ENCODE results near the gene DDA1.

Gene DDA1

DNA sequence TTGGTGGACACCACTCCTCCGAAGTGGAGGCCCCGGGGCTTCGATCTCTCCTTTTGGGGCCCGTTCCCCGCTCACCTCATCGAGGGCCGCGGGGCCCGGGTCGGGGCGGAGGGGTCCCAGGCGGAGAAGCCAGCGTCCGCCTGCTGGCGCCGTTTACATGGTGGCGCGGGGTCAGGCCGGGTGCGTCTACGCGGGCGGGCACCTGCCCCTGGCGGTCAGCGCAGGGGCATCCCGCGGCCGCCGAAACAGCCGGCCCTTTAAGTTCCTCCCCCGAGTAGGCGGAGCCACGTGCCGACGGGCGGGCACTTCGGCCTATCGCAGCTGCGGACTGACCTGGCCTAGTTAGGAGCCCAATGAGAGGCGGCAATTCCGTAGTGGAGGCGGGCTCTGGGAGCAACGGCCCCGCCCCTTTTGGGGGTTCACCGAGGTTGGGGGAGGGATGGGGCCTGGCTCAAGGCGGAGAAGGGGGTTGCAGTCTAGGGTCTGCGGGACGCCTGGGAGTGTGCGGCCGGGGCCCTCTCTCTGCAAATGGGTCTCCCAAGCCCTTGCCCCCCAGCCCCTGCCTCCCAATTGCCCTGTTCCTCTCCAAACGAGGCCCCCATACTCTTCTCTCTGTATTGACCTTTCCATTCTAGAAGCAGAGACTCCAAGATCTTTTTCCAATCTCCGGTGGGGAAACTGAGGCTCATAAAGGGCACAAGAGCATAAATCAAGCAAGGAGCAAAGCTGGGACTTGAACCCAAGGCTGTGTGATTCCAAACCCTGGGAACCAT is 6.0 kb upstream of the DDA1 start, which contains the start of gene ABHD8 (continued):
- TF ChIP-seq PATZ1 (tag by site-specific recombination; IDR thresholded peaks at IDR 0.05) (peak; percentile 96), ZNF341 (tag by site-specific recombination; IDR thresholded peaks at IDR 0.05; ENCODE audit: low read depth) (peak; percentile 86), ZNF654 (tag by site-specific recombination; IDR thresholded peaks at IDR 0.05; ENCODE audit: low read depth) (no peak), KLF9 (tag by site-specific recombination; IDR thresholded peaks at IDR 0.05; ENCODE audit: low read depth) (peak; percentile 50), ZNF23 (tag by site-specific recombination; IDR thresholded peaks at IDR 0.05; ENCODE audit: borderline replicate concordance) (no peak), ZSCAN30 (tag by site-specific recombination; IDR thresholded peaks at IDR 0.05) (peak; percentile 56; the same call in 1 of the 2 replicates), ZBTB20 (tag by site-specific recombination; IDR thresholded peaks at IDR 0.05) (0 out of 2 replicates have a peak, but pooled peaks have one; percentile 17), ZXDB (tag by site-specific recombination; IDR thresholded peaks at IDR 0.05) (peak; percentile 100), KLF16 (tag by site-specific recombination; IDR thresholded peaks at IDR 0.05) (0 out of 2 replicates have a peak, but pooled peaks have one; percentile 26), YY1 (tag by site-specific recombination; IDR thresholded peaks at IDR 0.05) (no peak), ZBTB7A (tag by site-specific recombination; IDR thresholded peaks at IDR 0.05; ENCODE audit: low read depth) (0 out of 2 replicates have a peak, but pooled peaks have one; percentile 71), ZBTB26 (tag by site-specific recombination; optimal IDR thresholded peaks at IDR 0.05) (peak; percentile 64), ZFHX2 (tag by site-specific recombination; conservative IDR thresholded peaks at IDR 0.05) (peak; percentile 18; the same call in 1 of the 2 replicates), ZNF335 (tag by site-specific recombination; conservative IDR thresholded peaks at IDR 0.05) (peak; percentile 71), ZNF660 (tag by site-specific recombination; IDR thresholded peaks at IDR 0.05) (0 out of 2 replicates have a peak, but pooled peaks have one; percentile 29), PBX3 (CRISPR knock-in tag; IDR thresholded peaks at IDR 0.05) (peak; percentile 98), ZNF596 (tag by site-specific recombination; IDR thresholded peaks at IDR 0.05) (no peak), ZBTB10 (tag by site-specific recombination; IDR thresholded peaks at IDR 0.05) (peak; percentile 81), SP3 (tag by site-specific recombination; IDR thresholded peaks at IDR 0.05) (peak; percentile 94), ZNF621 (tag by site-specific recombination; IDR thresholded peaks at IDR 0.05) (no peak), EGR2 (tag by site-specific recombination; IDR thresholded peaks at IDR 0.05; ENCODE audit: low read depth) (0 out of 2 replicates have a peak, but pooled peaks have one; percentile 29)
- TF ChIP-seq, protein P1, sequence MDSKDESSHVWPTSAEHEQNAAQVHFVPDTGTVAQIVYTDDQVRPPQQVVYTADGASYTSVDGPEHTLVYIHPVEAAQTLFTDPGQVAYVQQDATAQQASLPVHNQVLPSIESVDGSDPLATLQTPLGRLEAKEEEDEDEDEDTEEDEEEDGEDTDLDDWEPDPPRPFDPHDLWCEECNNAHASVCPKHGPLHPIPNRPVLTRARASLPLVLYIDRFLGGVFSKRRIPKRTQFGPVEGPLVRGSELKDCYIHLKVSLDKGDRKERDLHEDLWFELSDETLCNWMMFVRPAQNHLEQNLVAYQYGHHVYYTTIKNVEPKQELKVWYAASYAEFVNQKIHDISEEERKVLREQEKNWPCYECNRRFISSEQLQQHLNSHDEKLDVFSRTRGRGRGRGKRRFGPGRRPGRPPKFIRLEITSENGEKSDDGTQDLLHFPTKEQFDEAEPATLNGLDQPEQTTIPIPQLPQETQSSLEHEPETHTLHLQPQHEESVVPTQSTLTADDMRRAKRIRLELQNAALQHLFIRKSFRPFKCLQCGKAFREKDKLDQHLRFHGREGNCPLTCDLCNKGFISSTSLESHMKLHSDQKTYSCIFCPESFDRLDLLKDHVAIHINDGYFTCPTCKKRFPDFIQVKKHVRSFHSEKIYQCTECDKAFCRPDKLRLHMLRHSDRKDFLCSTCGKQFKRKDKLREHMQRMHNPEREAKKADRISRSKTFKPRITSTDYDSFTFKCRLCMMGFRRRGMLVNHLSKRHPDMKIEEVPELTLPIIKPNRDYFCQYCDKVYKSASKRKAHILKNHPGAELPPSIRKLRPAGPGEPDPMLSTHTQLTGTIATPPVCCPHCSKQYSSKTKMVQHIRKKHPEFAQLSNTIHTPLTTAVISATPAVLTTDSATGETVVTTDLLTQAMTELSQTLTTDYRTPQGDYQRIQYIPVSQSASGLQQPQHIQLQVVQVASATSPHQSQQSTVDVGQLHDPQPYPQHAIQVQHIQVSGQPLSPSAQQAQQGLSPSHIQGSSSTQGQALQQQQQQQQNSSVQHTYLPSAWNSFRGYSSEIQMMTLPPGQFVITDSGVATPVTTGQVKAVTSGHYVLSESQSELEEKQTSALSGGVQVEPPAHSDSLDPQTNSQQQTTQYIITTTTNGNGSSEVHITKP (tag by site-specific recombination; IDR thresholded peaks at IDR 0.05): peak; percentile 80
- TF ChIP-seq, protein P2, sequence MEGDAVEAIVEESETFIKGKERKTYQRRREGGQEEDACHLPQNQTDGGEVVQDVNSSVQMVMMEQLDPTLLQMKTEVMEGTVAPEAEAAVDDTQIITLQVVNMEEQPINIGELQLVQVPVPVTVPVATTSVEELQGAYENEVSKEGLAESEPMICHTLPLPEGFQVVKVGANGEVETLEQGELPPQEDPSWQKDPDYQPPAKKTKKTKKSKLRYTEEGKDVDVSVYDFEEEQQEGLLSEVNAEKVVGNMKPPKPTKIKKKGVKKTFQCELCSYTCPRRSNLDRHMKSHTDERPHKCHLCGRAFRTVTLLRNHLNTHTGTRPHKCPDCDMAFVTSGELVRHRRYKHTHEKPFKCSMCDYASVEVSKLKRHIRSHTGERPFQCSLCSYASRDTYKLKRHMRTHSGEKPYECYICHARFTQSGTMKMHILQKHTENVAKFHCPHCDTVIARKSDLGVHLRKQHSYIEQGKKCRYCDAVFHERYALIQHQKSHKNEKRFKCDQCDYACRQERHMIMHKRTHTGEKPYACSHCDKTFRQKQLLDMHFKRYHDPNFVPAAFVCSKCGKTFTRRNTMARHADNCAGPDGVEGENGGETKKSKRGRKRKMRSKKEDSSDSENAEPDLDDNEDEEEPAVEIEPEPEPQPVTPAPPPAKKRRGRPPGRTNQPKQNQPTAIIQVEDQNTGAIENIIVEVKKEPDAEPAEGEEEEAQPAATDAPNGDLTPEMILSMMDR (tag by site-specific recombination; IDR thresholded peaks at IDR 0.05): peak; percentile 96

All from HEK293 (cell line).